Measurements from ENCODE around the gene POGLUT3. TPM values are rescaled to one million over a fixed set of nuclear protein-coding genes. Genes with fewer than 3 reads are reported as not detected.
A peak's percentile ranks its signal among the peaks of the same experiment; 100 is the strongest.

POGLUT3 gene
- total RNA-seq, 1 experiment from 2014 or later, result 52.3 TPM

DNA sequence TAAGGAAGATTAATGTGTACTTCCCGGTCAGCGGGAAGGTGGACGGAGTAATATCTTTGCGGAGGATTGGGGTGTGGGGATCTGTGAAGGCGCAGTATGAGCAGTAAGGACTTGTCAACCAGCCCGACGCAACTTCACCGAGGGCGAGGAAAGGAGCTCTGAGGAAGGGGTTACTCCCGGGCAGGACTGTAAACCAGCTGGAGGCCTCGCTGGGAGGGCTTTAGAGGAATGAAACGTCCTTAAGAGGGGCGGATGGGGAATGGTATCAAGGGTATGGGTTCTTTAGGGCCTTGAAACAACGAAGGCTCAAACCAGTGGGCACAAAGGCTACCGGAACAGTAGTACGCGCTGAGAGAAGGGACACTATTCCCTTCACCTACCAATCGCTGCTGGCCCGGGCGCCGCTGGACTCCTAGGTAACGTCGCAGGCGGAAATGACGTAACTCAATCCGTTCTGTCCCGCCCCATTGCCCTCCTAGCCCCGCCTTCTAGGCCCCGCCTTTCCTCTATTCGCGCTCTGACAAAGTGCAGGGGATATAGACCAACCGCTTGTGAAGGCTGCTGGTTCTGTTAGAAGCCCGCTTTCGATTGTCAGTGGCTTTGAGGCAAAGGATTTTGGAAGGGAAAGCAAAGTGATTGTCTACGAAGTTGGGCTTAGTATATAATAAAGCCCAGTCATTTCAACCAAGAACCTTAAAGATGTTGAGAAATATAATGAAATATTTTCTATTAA lies 30.9 kb downstream of the POGLUT3 start, which contains the start of gene C11orf65:
Gene C11orf65 (minus strand): TSS at position 439 of the 733 bp plus-strand sequence. CDS start 5,970 bp downstream, outside the sequence.
- peak within 1 kb of the TSS; percentile 99 for H3K27ac ChIP-seq (ENCODE audit: low read length)
- ChIA-PET POLR2A (interaction anchor here (0.8 kb wide), 1 partner anchor 60 kb away, joined by 3 read pairs; no protein-coding TSS in a partner anchor), CTCF (no interaction called here)
- peaks cover 9% of the 10 kb centered on the region for H3K4me1 ChIP-seq (ENCODE audit: control insufficient read depth, insufficient read depth, low read length)
- H3K27me3 ChIP-seq (ENCODE audit: control insufficient read depth, insufficient read depth, low read length), result no peaks in the 10 kb centered on the region
- H3K4me3 ChIP-seq (ENCODE audit: low read depth in 2 of 2, low read length in 2 of 2), result peak within 1 kb of the TSS; percentile 80 to 95
- DNase-seq (ENCODE audit: low read depth, low spot score) (peak; percentile 92), ATAC-seq (peak; percentile 100)
- BruUV-seq (replicated peaks), result no TSS peak
- intact Hi-C loops (cut with micrococcal nuclease; ENCODE audit: unreplicated experiment), result no loop called here
- in situ Hi-C loops (cut with HindIII; ENCODE audit: low pct_unique_long_range_greater_than_20kb, low sequenced_read_pairs), result no loop called here
- TF ChIP-seq, protein P1, sequence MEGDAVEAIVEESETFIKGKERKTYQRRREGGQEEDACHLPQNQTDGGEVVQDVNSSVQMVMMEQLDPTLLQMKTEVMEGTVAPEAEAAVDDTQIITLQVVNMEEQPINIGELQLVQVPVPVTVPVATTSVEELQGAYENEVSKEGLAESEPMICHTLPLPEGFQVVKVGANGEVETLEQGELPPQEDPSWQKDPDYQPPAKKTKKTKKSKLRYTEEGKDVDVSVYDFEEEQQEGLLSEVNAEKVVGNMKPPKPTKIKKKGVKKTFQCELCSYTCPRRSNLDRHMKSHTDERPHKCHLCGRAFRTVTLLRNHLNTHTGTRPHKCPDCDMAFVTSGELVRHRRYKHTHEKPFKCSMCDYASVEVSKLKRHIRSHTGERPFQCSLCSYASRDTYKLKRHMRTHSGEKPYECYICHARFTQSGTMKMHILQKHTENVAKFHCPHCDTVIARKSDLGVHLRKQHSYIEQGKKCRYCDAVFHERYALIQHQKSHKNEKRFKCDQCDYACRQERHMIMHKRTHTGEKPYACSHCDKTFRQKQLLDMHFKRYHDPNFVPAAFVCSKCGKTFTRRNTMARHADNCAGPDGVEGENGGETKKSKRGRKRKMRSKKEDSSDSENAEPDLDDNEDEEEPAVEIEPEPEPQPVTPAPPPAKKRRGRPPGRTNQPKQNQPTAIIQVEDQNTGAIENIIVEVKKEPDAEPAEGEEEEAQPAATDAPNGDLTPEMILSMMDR (IDR thresholded peaks at IDR 0.05), result no peak
- TF ChIP-seq POLR2AphosphoS5 (IDR thresholded peaks at IDR 0.05; ENCODE audit: low read depth, low read length) (peak; percentile 98), SIN3A (IDR thresholded peaks at IDR 0.05; ENCODE audit: borderline replicate concordance, insufficient read depth, low read depth, low read length) (0 out of 2 replicates have a peak, but pooled peaks have one; percentile 58)
- no peaks in the 10 kb centered on the region for H3K9me3 ChIP-seq (ENCODE audit: control insufficient read depth, insufficient read depth, low read depth, low read length)
- H3K36me3 ChIP-seq (ENCODE audit: control insufficient read depth, insufficient read depth, low read length), result peaks cover 4% of the 10 kb centered on the region; the same call in 1 of the 2 replicates

DNA sequence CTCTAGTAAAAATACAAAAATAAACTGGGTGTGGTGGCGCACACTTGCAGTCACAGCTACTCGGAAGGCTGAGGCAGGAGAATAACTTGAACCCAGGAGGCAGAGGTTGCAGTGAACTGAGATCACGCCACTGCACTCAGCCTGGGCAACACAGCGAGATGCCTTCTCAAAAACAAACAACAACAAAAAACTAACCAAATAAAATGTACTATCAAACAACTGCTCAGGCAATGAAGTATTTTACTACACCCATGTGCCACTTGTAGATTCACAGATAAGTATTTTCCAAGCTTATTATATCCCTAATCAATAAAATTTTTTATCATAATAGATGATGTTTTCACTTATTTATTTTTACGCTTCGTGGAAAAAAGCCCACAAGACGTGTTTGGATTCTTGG lies 31.8 kb downstream of the POGLUT3 start:
- TF ChIP-seq TCF7L2 (IDR thresholded peaks at IDR 0.05; ENCODE audit: low read depth, low read length) (no peak), POLR2AphosphoS5 (IDR thresholded peaks at IDR 0.05; ENCODE audit: low read depth, low read length) (no peak), REST (IDR thresholded peaks at IDR 0.05; ENCODE audit: insufficient read depth in 1 of 2, low read depth in 2 of 2, low read length in 1 of 2) (no peak), SIN3A (IDR thresholded peaks at IDR 0.05; ENCODE audit: borderline replicate concordance, insufficient read depth, low read depth, low read length) (no peak)
- TF ChIP-seq, protein P1 (IDR thresholded peaks at IDR 0.05), result no peak
- peaks cover 9% of the 10 kb centered on the region for H3K4me1 ChIP-seq (ENCODE audit: control insufficient read depth, insufficient read depth, low read length)
- DNase-seq (ENCODE audit: low read depth, low spot score), result no peak
- in situ Hi-C loops (cut with HindIII; ENCODE audit: low pct_unique_long_range_greater_than_20kb, low sequenced_read_pairs), result no loop called here
- no peaks in the 10 kb centered on the region for H3K9me3 ChIP-seq (ENCODE audit: control insufficient read depth, insufficient read depth, low read depth, low read length)
- H3K4me3 ChIP-seq (ENCODE audit: low read depth in 2 of 2, low read length in 2 of 2), result peak overlapping the region; percentile 80 to 95
- intact Hi-C loops (cut with micrococcal nuclease; ENCODE audit: unreplicated experiment), result no loop called here
- CTCF ChIA-PET, result no interaction called here
- no peaks in the 10 kb centered on the region for H3K27me3 ChIP-seq (ENCODE audit: control insufficient read depth, insufficient read depth, low read length)
- BruUV-seq (replicated peaks), result no TSS peak
- peak overlapping the region; percentile 99 for H3K27ac ChIP-seq (ENCODE audit: low read length)
- POLR2A ChIA-PET, result no interaction called here
- ATAC-seq, result no peak
- peaks cover 4% of the 10 kb centered on the region; the same call in 1 of the 2 replicates for H3K36me3 ChIP-seq (ENCODE audit: control insufficient read depth, insufficient read depth, low read length)
